Natural killer cell treated with Interleukin-12 subunit alpha and Interleukin-12 subunit beta and Interleukin-15 and Interleukin-18, amount 100 ng/mL, for 72 hours (primary cell): ENCODE data around the gene SLF2. TPM values are rescaled to one million over a fixed set of nuclear protein-coding genes. Genes with fewer than 3 reads are reported as not detected.
A peak's percentile ranks its signal among the peaks of the same experiment; 100 is the strongest.

Source experiments
- ATAC-seq, 2 donors: fragments of 150-1000 bp; cut with Tn5 transposase in 1 of 2; sonication (Bioruptor Pico), chemical (Tn5 transposase) in 1 of 2; 2 replicates each; pipeline ENCODE4 v1.10.0; 2021
- DNase-seq: peaks from one replicate; pipeline ENCODE4 v3.0.0; 2022; ENCODE audit warnings: low spot score
- H3K27ac Mint-ChIP-seq, 2 donors: 1 replicate in 1 of 2; 2 replicates in 1 of 2; pipeline ENCODE4 v1.8.0; 2022; ENCODE audit warnings: mixed read lengths in 2 of 2, mild to moderate bottlenecking in 1 of 2, moderate library complexity in 1 of 2
- H3K27me3 Mint-ChIP-seq, 2 donors: 1 replicate in 1 of 2; 2 replicates in 1 of 2; pipeline ENCODE4 v1.8.0; 2022; ENCODE audit warnings: mixed read lengths in 2 of 2
- H3K36me3 Mint-ChIP-seq: one replicate; pipeline ENCODE4 v1.8.0; 2022; ENCODE audit warnings: mixed read lengths
- H3K4me1 Mint-ChIP-seq, 2 donors: 1 replicate in 1 of 2; 2 replicates in 1 of 2; pipeline ENCODE4 v1.8.0; 2022; ENCODE audit warnings: low read depth in 2 of 2, mixed read lengths in 2 of 2, mild to moderate bottlenecking in 1 of 2
- H3K4me3 Mint-ChIP-seq: one replicate; pipeline ENCODE4 v1.8.0; 2022; ENCODE audit warnings: mixed read lengths
- H3K9me3 Mint-ChIP-seq: 2 replicates; pipeline ENCODE4 v1.8.0; 2022; ENCODE audit warnings: mixed read lengths
- total RNA-seq, 2 donors: library from RNA; stranded (reverse); gene quantifications; one replicate each; pipeline ENCODE4 v1.2.3, GENCODE V29; 2022

Gene SLF2
- total RNA-seq, 2 donors from 2014 or later, result 27.8 to 44.3 TPM

GRCh38 chr10:100993986-100994708 is 81.4 kb downstream of the SLF2 start:
- Mint-ChIP-seq H3K4me1 (peaks cover 17 to 28% of the 10 kb centered on the region in 2 donors), H3K4me3 (no peak overlapping the region), H3K36me3 (peaks cover 16% of the 10 kb centered on the region), H3K27ac (no peak overlapping the region), H3K27me3 (no peaks in the 10 kb centered on the region), H3K9me3 (no peaks in the 10 kb centered on the region)
- ATAC-seq (no peak), DNase-seq (no peak)

- no peak for ATAC-seq
- peaks cover 16% of the 10 kb centered on the region for H3K36me3 Mint-ChIP-seq
- no peak overlapping the region for H3K4me3 Mint-ChIP-seq
- no peak overlapping the region for H3K27ac Mint-ChIP-seq
- no peaks in the 10 kb centered on the region for H3K27me3 Mint-ChIP-seq
- no peaks in the 10 kb centered on the region for H3K9me3 Mint-ChIP-seq
- peaks cover 17 to 28% of the 10 kb centered on the region in 2 donors for H3K4me1 Mint-ChIP-seq
- no peak for DNase-seq
Measured at GRCh38 chr10:100995181-100995580, 82.4 kb downstream of the SLF2 start.

GRCh38 chr10:100996678-100997359 is 84.1 kb downstream of the SLF2 start:
- Mint-ChIP-seq H3K4me3 (peak overlapping the region; percentile 89), H3K9me3 (no peaks in the 10 kb centered on the region), H3K27me3 (no peaks in the 10 kb centered on the region), H3K36me3 (peaks cover 4% of the 10 kb centered on the region), H3K4me1 (peaks cover 17 to 27% of the 10 kb centered on the region in 2 donors), H3K27ac (peak overlapping the region; percentile 46 to 75)
- DNase-seq (no peak), ATAC-seq (peak; percentile 22 to 43)

GRCh38 chr10:100997360-100998182 is 84.8 kb downstream of the SLF2 start:
- no peaks in the 10 kb centered on the region for H3K27me3 Mint-ChIP-seq
- ATAC-seq (peak; percentile 63 to 71), DNase-seq (peak; percentile 86)
- H3K4me3 Mint-ChIP-seq, result peak overlapping the region; percentile 89
- peaks cover 4% of the 10 kb centered on the region for H3K36me3 Mint-ChIP-seq
- H3K27ac Mint-ChIP-seq, result peak overlapping the region; percentile 64 to 75
- no peaks in the 10 kb centered on the region for H3K9me3 Mint-ChIP-seq
- H3K4me1 Mint-ChIP-seq, result peaks cover 17 to 27% of the 10 kb centered on the region in 2 donors

GRCh38 chr10:100998183-100998990 is 85.6 kb downstream of the SLF2 start:
- Mint-ChIP-seq H3K4me1 (peaks cover 17 to 27% of the 10 kb centered on the region in 2 donors), H3K27ac (peak overlapping the region; percentile 64 to 75), H3K9me3 (no peaks in the 10 kb centered on the region), H3K36me3 (peaks cover 4% of the 10 kb centered on the region), H3K27me3 (no peaks in the 10 kb centered on the region), H3K4me3 (peak overlapping the region; percentile 87)
- DNase-seq, result no peak
- peak; percentile 2 to 34 for ATAC-seq

- ATAC-seq (peak; percentile 82 to 84), DNase-seq (peak; percentile 86)
- Mint-ChIP-seq H3K4me1 (peaks cover 17 to 27% of the 10 kb centered on the region in 2 donors), H3K9me3 (no peaks in the 10 kb centered on the region), H3K4me3 (peak overlapping the region; percentile 87), H3K27ac (peak overlapping the region; percentile 64 to 75), H3K27me3 (no peaks in the 10 kb centered on the region), H3K36me3 (no peaks in the 10 kb centered on the region)
Measured at GRCh38 chr10:100998991-100999741, 86.4 kb downstream of the SLF2 start.

- Mint-ChIP-seq H3K9me3 (no peaks in the 10 kb centered on the region), H3K36me3 (no peaks in the 10 kb centered on the region), H3K4me3 (peak within 1 kb of the TSS; percentile 87), H3K27me3 (no peaks in the 10 kb centered on the region), H3K27ac (peak within 1 kb of the TSS; percentile 64 to 75), H3K4me1 (peaks cover 17 to 24% of the 10 kb centered on the region in 2 donors)
- ATAC-seq (no peak), DNase-seq (no peak)
Measured at GRCh38 chr10:100999742-101000126, 87.0 kb downstream of the SLF2 start, which contains the start of gene LZTS2. TSS of gene LZTS2 (plus strand) at chr10:100999808. CDS start at chr10:101002539, 2,731 bp downstream.

GRCh38 chr10:101000127-101000914 is 87.6 kb downstream of the SLF2 start:
- Mint-ChIP-seq H3K4me1 (peaks cover 17 to 24% of the 10 kb centered on the region in 2 donors), H3K36me3 (no peaks in the 10 kb centered on the region), H3K9me3 (no peaks in the 10 kb centered on the region), H3K4me3 (peak overlapping the region; percentile 68), H3K27me3 (no peaks in the 10 kb centered on the region), H3K27ac (peak overlapping the region in 1 of 2 donors; percentile 12)
- ATAC-seq (no peak), DNase-seq (no peak)

- H3K36me3 Mint-ChIP-seq, result no peaks in the 10 kb centered on the region
- H3K9me3 Mint-ChIP-seq, result no peaks in the 10 kb centered on the region
- ATAC-seq (no peak), DNase-seq (no peak)
- peak overlapping the region; percentile 71 for H3K4me3 Mint-ChIP-seq
- H3K4me1 Mint-ChIP-seq, result peaks cover 17 to 24% of the 10 kb centered on the region in 2 donors
- H3K27me3 Mint-ChIP-seq, result no peaks in the 10 kb centered on the region
- peak overlapping the region; percentile 6 to 12 for H3K27ac Mint-ChIP-seq
Measured at GRCh38 chr10:101000915-101001658, 88.3 kb downstream of the SLF2 start.

- DNase-seq (no peak), ATAC-seq (no peak)
- peaks cover 17 to 18% of the 10 kb centered on the region in 2 donors for H3K4me1 Mint-ChIP-seq
- H3K9me3 Mint-ChIP-seq, result no peaks in the 10 kb centered on the region
- no peak overlapping the region for H3K4me3 Mint-ChIP-seq
- no peaks in the 10 kb centered on the region for H3K27me3 Mint-ChIP-seq
- no peak overlapping the region for H3K27ac Mint-ChIP-seq
- no peaks in the 10 kb centered on the region for H3K36me3 Mint-ChIP-seq
Measured at GRCh38 chr10:101001659-101002035, 88.9 kb downstream of the SLF2 start.

GRCh38 chr10:101002456-101002855 is 89.7 kb downstream of the SLF2 start:
- Mint-ChIP-seq H3K4me1 (peaks cover 16 to 17% of the 10 kb centered on the region in 2 donors), H3K9me3 (no peaks in the 10 kb centered on the region), H3K36me3 (no peaks in the 10 kb centered on the region), H3K4me3 (no peak overlapping the region), H3K27ac (no peak overlapping the region), H3K27me3 (no peaks in the 10 kb centered on the region)
- no peak for DNase-seq
- no peak for ATAC-seq
